ENCODE data around the gene NINJ2.
A peak's percentile ranks its signal among the peaks of the same experiment; 100 is the strongest.

The NINJ2 gene

GRCh38 chr12:561908-562593 lies 101.2 kb downstream of the NINJ2 start:
- peak overlapping the region; percentile 36 for H3K4me3 ChIP-seq (ENCODE audit: low read depth, low read length)
- no peak for TF ChIP-seq CTCF (IDR thresholded peaks at IDR 0.05; ENCODE audit: low read depth, low read length)
- TF ChIP-seq MYC (IDR thresholded peaks at IDR 0.05; ENCODE audit: low read depth, low read length), result peak; percentile 51; the same call in 1 of the 2 replicates
- no peak for TF ChIP-seq POLR2A (IDR thresholded peaks at IDR 0.05; ENCODE audit: extremely low read depth, insufficient read length)
- TF ChIP-seq MAX (IDR thresholded peaks at IDR 0.05; ENCODE audit: low read depth, low read length), result peak; percentile 73
- peak; percentile 87 for DNase-seq (ENCODE audit: low read depth)

GRCh38 chr12:561391-561705 lies 101.9 kb downstream of the NINJ2 start:
- DNase-seq (ENCODE audit: low read depth), result no peak
- TF ChIP-seq CTCF (IDR thresholded peaks at IDR 0.05; ENCODE audit: low read depth, low read length) (no peak), MAX (IDR thresholded peaks at IDR 0.05; ENCODE audit: low read depth, low read length) (no peak), MYC (IDR thresholded peaks at IDR 0.05; ENCODE audit: low read depth, low read length) (no peak), POLR2A (IDR thresholded peaks at IDR 0.05; ENCODE audit: extremely low read depth, insufficient read length) (no peak)
- no peak overlapping the region for H3K4me3 ChIP-seq (ENCODE audit: low read depth, low read length)

- no peak overlapping the region for H3K4me3 ChIP-seq (ENCODE audit: low read depth, low read length)
Measured at GRCh38 chr12:560691-561390, 102.4 kb downstream of the NINJ2 start.

GRCh38 chr12:559906-560455 lies 103.3 kb downstream of the NINJ2 start:
- peak; percentile 56 for DNase-seq (ENCODE audit: low read depth)
- TF ChIP-seq MAX (IDR thresholded peaks at IDR 0.05; ENCODE audit: low read depth, low read length) (no peak), MYC (IDR thresholded peaks at IDR 0.05; ENCODE audit: low read depth, low read length) (no peak), CTCF (IDR thresholded peaks at IDR 0.05; ENCODE audit: low read depth, low read length) (no peak), POLR2A (IDR thresholded peaks at IDR 0.05; ENCODE audit: extremely low read depth, insufficient read length) (no peak)
- no peak overlapping the region for H3K4me3 ChIP-seq (ENCODE audit: low read depth, low read length)

More at GRCh38 chr12:560691-561390, 102.4 kb downstream of the NINJ2 start:
- TF ChIP-seq POLR2A (IDR thresholded peaks at IDR 0.05; ENCODE audit: extremely low read depth, insufficient read length) (no peak), MYC (IDR thresholded peaks at IDR 0.05; ENCODE audit: low read depth, low read length) (no peak), CTCF (IDR thresholded peaks at IDR 0.05; ENCODE audit: low read depth, low read length) (no peak), MAX (IDR thresholded peaks at IDR 0.05; ENCODE audit: low read depth, low read length) (no peak)
- DNase-seq (ENCODE audit: low read depth), result no peak

GRCh38 chr12:559208-559905 lies 103.9 kb downstream of the NINJ2 start:
- no peak for DNase-seq (ENCODE audit: low read depth)
- H3K4me3 ChIP-seq (ENCODE audit: low read depth, low read length), result no peak overlapping the region
- TF ChIP-seq MAX (IDR thresholded peaks at IDR 0.05; ENCODE audit: low read depth, low read length) (no peak), POLR2A (IDR thresholded peaks at IDR 0.05; ENCODE audit: extremely low read depth, insufficient read length) (no peak), MYC (IDR thresholded peaks at IDR 0.05; ENCODE audit: low read depth, low read length) (no peak), CTCF (IDR thresholded peaks at IDR 0.05; ENCODE audit: low read depth, low read length) (no peak)
